Smooth muscle cell (in vitro differentiated cells): Measurements from ENCODE around the gene PAK4. TPM values are rescaled to one million over a fixed set of nuclear protein-coding genes. Genes with fewer than 3 reads are reported as not detected.

Source experiments
- DNase-seq: peaks from one replicate; lab custom pipeline; 2025; ENCODE audit not compliant: unreplicated experiment; lab: John Stamatoyannopoulos, UW
- H2AFZ ChIP-seq: fragments of 200-600 bp; sonication (generic); 2 replicates; pipeline ENCODE4 v1.6.0; 2016; ENCODE audit warnings: antibody characterized with exemption, low read depth, mild to moderate bottlenecking
- H3F3A ChIP-seq: fragments of 200-600 bp; sonication (generic); 2 replicates; pipeline ENCODE4 v1.6.0; 2017; ENCODE audit warnings: antibody characterized with exemption, low read depth
- H3K27ac ChIP-seq: fragments of 200-600 bp; sonication (generic); 2 replicates; pipeline ENCODE4 v1.5.1; 2016; ENCODE audit warnings: low read depth, mild to moderate bottlenecking
- H3K27me3 ChIP-seq: fragments of 200-600 bp; sonication (generic); 2 replicates; pipeline ENCODE4 v1.6.1; 2016; ENCODE audit warnings: low read depth, mild to moderate bottlenecking
- H3K36me3 ChIP-seq: fragments of 200-600 bp; sonication (generic); 2 replicates; pipeline ENCODE4 v1.5.1; 2016; ENCODE audit warnings: low read depth
- H3K4me1 ChIP-seq: fragments of 200-600 bp; sonication (generic); 2 replicates; pipeline ENCODE4 v1.5.1; 2016; ENCODE audit warnings: low read depth
- H3K4me2 ChIP-seq: fragments of 200-600 bp; sonication (generic); 2 replicates; pipeline ENCODE4 v1.6.0; 2016; ENCODE audit warnings: mild to moderate bottlenecking
- H3K4me3 ChIP-seq: fragments of 200-600 bp; sonication (generic); 2 replicates; pipeline ENCODE4 v1.5.1; 2016; ENCODE audit warnings: mild to moderate bottlenecking
- H3K79me2 ChIP-seq: fragments of 200-600 bp; sonication (generic); 2 replicates; pipeline ENCODE4 v1.6.0; 2016; ENCODE audit warnings: low read depth, mild to moderate bottlenecking
- H3K9ac ChIP-seq: fragments of 200-600 bp; sonication (generic); 2 replicates; pipeline ENCODE4 v1.6.0; 2016; ENCODE audit warnings: low read depth
- H3K9me3 ChIP-seq: fragments of 200-600 bp; sonication (generic); replicated peaks from 2 replicates; pipeline ENCODE4 v1.5.1; 2016; ENCODE audit warnings: low read depth
- H4K20me1 ChIP-seq: fragments of 200-600 bp; sonication (generic); 2 replicates; pipeline ENCODE4 v1.6.0; 2016; ENCODE audit warnings: low read depth
- WGBS: methylation state at CpG from one replicate; pipeline ENCODE4 v1.1.7; 2016; ENCODE audit warnings: low lambda C conversion rate; 5-methylcytosine and 5-hydroxymethylcytosine counted together
- polyA plus RNA-seq: library from polyadenylated mRNA; unstranded; fragments of >200 nt; fragmentation: Nextera tagmentation; extraction: Ambion mirVana; gene quantifications from 2 replicates; pipeline ENCODE4 v1.2.1, GENCODE V29; 2016
- total RNA-seq: library from RNA; depleted of rRNA; stranded (reverse); fragments of >200 nt; gene quantifications from 2 replicates; pipeline ENCODE4 v1.2.3, GENCODE V29; 2014
- TF ChIP-seq, protein P1 (sequence below): fragments of 200-600 bp; sonication (generic); IDR thresholded peaks from 2 replicates; pipeline ENCODE4 v1.5.1; 2017; ENCODE audit warnings: borderline replicate concordance, mild to moderate bottlenecking, antibody characterized with exemption; ENCODE audit not compliant: insufficient read depth, poor library complexity, severe bottlenecking

Gene PAK4
- total and polyA plus RNA-seq, 2 experiments from 2014 or later = 11.8 to 19.1 TPM

- Histone ChIP-seq H3K9ac (no peak overlapping the region), H3K27me3 (no peaks in the 10 kb centered on the region), H3F3A (no peaks in the 10 kb centered on the region), H3K4me3 (no peak overlapping the region), H2AFZ (no peak overlapping the region), H3K9me3 (no peaks in the 10 kb centered on the region), H3K36me3 (no peaks in the 10 kb centered on the region), H3K79me2 (no peaks in the 10 kb centered on the region), H3K4me2 (no peak overlapping the region), H3K4me1 (no peaks in the 10 kb centered on the region), H4K20me1 (peaks cover 19% of the 10 kb centered on the region), H3K27ac (no peak overlapping the region)
- 97% methylated on average over 11 of the region's 16 CpGs for WGBS
- no peak for DNase-seq
- TF ChIP-seq, protein P1, sequence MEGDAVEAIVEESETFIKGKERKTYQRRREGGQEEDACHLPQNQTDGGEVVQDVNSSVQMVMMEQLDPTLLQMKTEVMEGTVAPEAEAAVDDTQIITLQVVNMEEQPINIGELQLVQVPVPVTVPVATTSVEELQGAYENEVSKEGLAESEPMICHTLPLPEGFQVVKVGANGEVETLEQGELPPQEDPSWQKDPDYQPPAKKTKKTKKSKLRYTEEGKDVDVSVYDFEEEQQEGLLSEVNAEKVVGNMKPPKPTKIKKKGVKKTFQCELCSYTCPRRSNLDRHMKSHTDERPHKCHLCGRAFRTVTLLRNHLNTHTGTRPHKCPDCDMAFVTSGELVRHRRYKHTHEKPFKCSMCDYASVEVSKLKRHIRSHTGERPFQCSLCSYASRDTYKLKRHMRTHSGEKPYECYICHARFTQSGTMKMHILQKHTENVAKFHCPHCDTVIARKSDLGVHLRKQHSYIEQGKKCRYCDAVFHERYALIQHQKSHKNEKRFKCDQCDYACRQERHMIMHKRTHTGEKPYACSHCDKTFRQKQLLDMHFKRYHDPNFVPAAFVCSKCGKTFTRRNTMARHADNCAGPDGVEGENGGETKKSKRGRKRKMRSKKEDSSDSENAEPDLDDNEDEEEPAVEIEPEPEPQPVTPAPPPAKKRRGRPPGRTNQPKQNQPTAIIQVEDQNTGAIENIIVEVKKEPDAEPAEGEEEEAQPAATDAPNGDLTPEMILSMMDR = no peak
Observed at GRCh38 chr19:39174142-39174541, 48.6 kb downstream of the PAK4 start.

DNA sequence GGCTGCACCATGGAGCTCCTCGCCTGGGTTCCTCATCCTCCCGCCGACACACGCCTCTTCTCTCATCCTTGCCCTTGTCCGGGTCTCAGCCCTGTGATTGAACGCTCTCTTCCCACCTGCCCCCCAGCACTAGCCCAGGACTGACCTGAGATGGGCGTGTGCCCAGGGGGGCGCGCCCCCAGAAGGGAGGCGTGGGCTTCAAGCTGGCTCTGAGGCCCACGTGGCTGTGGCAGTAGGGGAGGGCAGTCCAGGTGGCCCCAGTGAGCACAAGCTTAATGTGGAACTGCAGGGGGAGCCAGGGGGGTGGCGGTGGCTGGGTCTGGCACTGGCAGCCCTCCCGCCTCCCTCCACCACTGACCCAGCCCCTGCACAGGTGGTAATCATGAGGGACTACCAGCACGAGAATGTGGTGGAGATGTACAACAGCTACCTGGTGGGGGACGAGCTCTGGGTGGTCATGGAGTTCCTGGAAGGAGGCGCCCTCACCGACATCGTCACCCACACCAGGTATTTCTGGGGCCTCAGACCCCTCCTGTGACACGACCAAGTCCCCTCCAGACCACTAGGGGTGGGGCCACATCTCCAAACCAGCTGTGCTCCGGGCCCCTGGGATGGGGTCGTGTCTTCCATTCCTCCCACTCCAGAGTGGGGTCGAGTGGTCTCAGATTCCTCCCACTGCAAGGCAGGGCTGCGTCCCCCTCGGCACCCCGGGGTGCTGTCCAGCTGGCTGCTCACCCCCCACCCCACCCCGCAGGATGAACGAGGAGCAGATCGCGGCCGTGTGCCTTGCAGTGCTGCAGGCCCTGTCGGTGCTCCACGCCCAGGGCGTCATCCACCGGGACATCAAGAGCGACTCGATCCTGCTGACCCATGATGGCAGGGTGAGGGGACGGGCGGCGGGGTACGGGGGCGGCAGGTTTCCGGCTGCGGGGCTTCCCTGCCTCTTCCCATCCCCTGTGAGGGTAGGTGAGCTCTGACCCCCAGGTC is 49.3 kb downstream of the PAK4 start:
- WGBS = 94% methylated on average over 32 of the region's 43 CpGs
- H3K9ac ChIP-seq = no peak overlapping the region
- H2AFZ ChIP-seq = no peak overlapping the region
- H4K20me1 ChIP-seq = peaks cover 17% of the 10 kb centered on the region
- H3K27ac ChIP-seq = no peak overlapping the region
- no peak overlapping the region for H3K4me3 ChIP-seq
- no peak overlapping the region for H3K4me2 ChIP-seq
- H3F3A ChIP-seq = no peaks in the 10 kb centered on the region
- DNase-seq = no peak
- H3K9me3 ChIP-seq = no peaks in the 10 kb centered on the region
- no peaks in the 10 kb centered on the region for H3K36me3 ChIP-seq
- no peaks in the 10 kb centered on the region for H3K79me2 ChIP-seq
- TF ChIP-seq, protein P1 = no peak
- H3K4me1 ChIP-seq = no peaks in the 10 kb centered on the region
- H3K27me3 ChIP-seq = no peaks in the 10 kb centered on the region

DNA sequence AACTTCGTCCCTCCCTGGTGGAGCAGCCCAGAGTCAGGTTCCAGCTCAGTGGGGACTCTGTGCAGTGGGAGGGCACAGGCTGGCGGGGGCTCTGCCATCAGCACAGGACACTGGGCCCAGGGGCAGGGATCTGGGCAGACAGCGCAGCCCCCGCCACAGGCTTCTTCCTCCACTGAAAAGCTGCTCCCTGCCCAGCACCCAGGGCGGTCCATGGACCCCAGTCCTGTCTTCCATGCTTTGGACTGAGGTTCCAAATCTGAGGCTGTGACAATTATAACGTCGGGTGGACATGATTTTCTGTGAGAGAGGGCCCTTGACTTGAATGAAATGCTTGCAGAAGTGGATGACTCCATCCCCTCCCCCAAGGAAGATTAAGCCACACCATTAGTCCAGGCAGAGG is 50.0 kb downstream of the PAK4 start:
- Histone ChIP-seq H4K20me1 (peaks cover 12% of the 10 kb centered on the region), H3F3A (no peaks in the 10 kb centered on the region), H3K9ac (no peak overlapping the region), H3K4me3 (no peak overlapping the region), H3K27ac (no peak overlapping the region), H3K36me3 (no peaks in the 10 kb centered on the region), H3K9me3 (no peaks in the 10 kb centered on the region), H3K27me3 (no peaks in the 10 kb centered on the region), H3K4me2 (no peak overlapping the region), H3K79me2 (no peaks in the 10 kb centered on the region), H2AFZ (no peak overlapping the region), H3K4me1 (no peaks in the 10 kb centered on the region)
- TF ChIP-seq, protein P1 = no peak
- no peak for DNase-seq
- 93% methylated on average over 7 of the region's 7 CpGs for WGBS
